HCT116 (cell line): ENCODE results near the gene OR9Q2. TPM values are rescaled to one million over a fixed set of nuclear protein-coding genes. Genes with fewer than 3 reads are reported as not detected.

Experiments
- ATAC-seq: fragments of 200-7000 bp; cut with Tn5 transposase; 2 replicates; pipeline ENCODE4 v1.9.1; 2020; ENCODE audit warnings: mild to moderate bottlenecking, moderate library complexity
- BruUV-seq: library from RNA; stranded (reverse); fragments of 400-500 nt; replicated peaks from 2 replicates; lab custom pipeline; 2021; lab: Mats Ljungman, UMichigan
- CTCF ChIA-PET: fragments of 300-600 bp; sonication (Branson Sonifier 250); formaldehyde crosslinking; loops from one replicate; lab custom pipeline; 2021; ENCODE audit warnings: antibody characterized with exemption; lab: Charles Lee
- POLR2A ChIA-PET: fragments of 300-600, 350-600 bp; sonication (Branson Sonifier 250); formaldehyde crosslinking; loops from one replicate; lab custom pipeline; 2021; ENCODE audit warnings: antibody characterized with exemption; lab: Charles Lee
- RAD21 ChIA-PET, 2 experiments: fragments of 300-600 bp; sonication (Branson Sonifier 250); formaldehyde crosslinking; loops; one replicate each; lab custom pipeline; 2023; ENCODE audit warnings: low total read pairs in 2 of 2; ENCODE audit not compliant: uncharacterized antibody in 2 of 2, unreplicated experiment in 2 of 2, low non-redundant PET in 1 of 2; lab: Charles Lee
- DNase-seq: peaks from one replicate; pipeline ENCODE4 v3.0.0-alpha.2; 2010; ENCODE audit warnings: low read depth, low spot score
- H2AFZ ChIP-seq: fragments of 200-600 bp; shearing (Covaris generic), sonication (generic); 2 replicates; pipeline ENCODE4 v1.6.1; 2017; ENCODE audit warnings: low read depth, mixed run types, mixed read lengths, antibody characterized with exemption, low read length; ENCODE audit not compliant: poor library complexity, severe bottlenecking
- H3K27ac ChIP-seq: 2 replicates; pipeline ENCODE4 v1.5.1; 2012; ENCODE audit warnings: low read depth, low read length
- H3K27me3 ChIP-seq: fragments of 200-600 bp; sonication (generic); 2 replicates; pipeline ENCODE4 v1.6.1; 2016; ENCODE audit warnings: mixed run types, low read length, mixed read lengths; ENCODE audit not compliant: insufficient read depth
- H3K36me3 ChIP-seq, 2 experiments: fragments of 200-500 bp in 1 of 2; fragments of 200-600 bp in 1 of 2; sonication (Bioruptor generic) in 1 of 2; sonication (generic) in 1 of 2; 2 replicates each; pipeline versions ENCODE4 v1.5.1 to v1.6.1; 2014 to 2016; ENCODE audit warnings: low read length in 2 of 2, inconsistent platforms in 1 of 2, mixed read lengths in 1 of 2, mixed run types in 1 of 2; ENCODE audit not compliant: insufficient read depth in 2 of 2, control insufficient read depth in 1 of 2
- H3K4me1 ChIP-seq, 2 experiments: fragments of 200-600 bp in 1 of 2; sonication (generic) in 1 of 2; 2 replicates each; pipeline versions ENCODE4 v1.5.1 to v1.6.1; 2012 to 2017; ENCODE audit warnings: low read length in 2 of 2, inconsistent platforms in 1 of 2, mild to moderate bottlenecking in 1 of 2, mixed read lengths in 1 of 2, mixed run types in 1 of 2, moderate library complexity in 1 of 2; ENCODE audit not compliant: insufficient read depth in 2 of 2, control insufficient read depth in 1 of 2
- H3K4me2 ChIP-seq: fragments of 200-600 bp; sonication (generic); 2 replicates; pipeline ENCODE4 v1.6.1; 2017; ENCODE audit warnings: mixed run types, low read length, mixed read lengths
- H3K4me3 ChIP-seq, 2 experiments: fragments of 200-600 bp in 1 of 2; sonication (generic) in 1 of 2; replicated peaks in 1 of 2; 2 replicates each; pipeline ENCODE4 v1.5.1; 2011 to 2016; ENCODE audit warnings: low read length in 2 of 2, control low read depth in 1 of 2, low read depth in 1 of 2, mild to moderate bottlenecking in 1 of 2, mixed read lengths in 1 of 2, mixed run types in 1 of 2
- H3K79me2 ChIP-seq: fragments of 200-600 bp; sonication (generic); 2 replicates; pipeline ENCODE4 v1.6.1; 2017; ENCODE audit warnings: mild to moderate bottlenecking, mixed run types, low read length, moderate library complexity, mixed read lengths; ENCODE audit not compliant: insufficient read depth
- H3K9ac ChIP-seq: fragments of 200-600 bp; sonication (generic); 2 replicates; pipeline ENCODE4 v1.6.1; 2016; ENCODE audit warnings: low read length, mixed read lengths
- H3K9me2 ChIP-seq: fragments of 200-600 bp; sonication (generic), shearing (Covaris generic); 2 replicates; pipeline ENCODE4 v1.6.1; 2017; ENCODE audit warnings: mixed run types, mild to moderate bottlenecking, moderate library complexity; ENCODE audit not compliant: insufficient read depth
- H3K9me3 ChIP-seq, 2 experiments: fragments of 200-500 bp in 1 of 2; fragments of 200-600 bp in 1 of 2; sonication (Bioruptor generic) in 1 of 2; sonication (generic) in 1 of 2; 2 replicates each; pipeline ENCODE4 v1.6.1; 2014 to 2017; ENCODE audit warnings: low read length in 2 of 2, mixed read lengths in 2 of 2, inconsistent platforms in 1 of 2, low read depth in 1 of 2, mild to moderate bottlenecking in 1 of 2, mixed run types in 1 of 2, moderate library complexity in 1 of 2; ENCODE audit not compliant: control insufficient read depth in 1 of 2, insufficient read depth in 1 of 2
- H4K20me1 ChIP-seq: fragments of 200-600 bp; sonication (generic), shearing (Covaris generic); 2 replicates; pipeline ENCODE4 v1.6.1; 2017; ENCODE audit warnings: mixed run types, mild to moderate bottlenecking, moderate library complexity; ENCODE audit not compliant: insufficient read depth
- EZH2 ChIP-seq: fragments of 200-600 bp; sonication (generic); IDR thresholded peaks from 2 replicates; pipeline ENCODE4 v1.6.1; 2017; ENCODE audit warnings: antibody characterized with exemption, mixed run types
- POLR2AphosphoS5 ChIP-seq: IDR thresholded peaks from 2 replicates; pipeline ENCODE4 v1.6.1; 2011; ENCODE audit warnings: mild to moderate bottlenecking, low read depth, low read length, moderate library complexity
- RAD21 ChIP-seq: IDR thresholded peaks from 2 replicates; pipeline ENCODE4 v1.6.1; 2012; ENCODE audit warnings: low read depth, mild to moderate bottlenecking
- SIN3A ChIP-seq: IDR thresholded peaks from 2 replicates; pipeline ENCODE4 v1.6.1; 2012; ENCODE audit warnings: low read depth
- SP1 ChIP-seq: IDR thresholded peaks from 2 replicates; pipeline ENCODE4 v1.6.1; 2012; ENCODE audit warnings: low read depth
- TCF7L2 ChIP-seq: IDR thresholded peaks from 2 replicates; pipeline ENCODE4 v1.7.0; 2011; ENCODE audit warnings: borderline replicate concordance, inconsistent platforms; ENCODE audit not compliant: insufficient read depth, insufficient read length; ENCODE audit errors: extremely low read depth
- YY1 ChIP-seq: IDR thresholded peaks from 2 replicates; pipeline ENCODE4 v1.6.1; 2011; ENCODE audit warnings: low read length, low read depth, moderate library complexity, mild to moderate bottlenecking; ENCODE audit not compliant: insufficient replicate concordance; ENCODE audit errors: extremely low read depth
- ZNF274 ChIP-seq: fragments of 200-500 bp; sonication (Bioruptor generic); IDR thresholded peaks from 2 replicates; pipeline ENCODE4 v1.6.1; 2014; ENCODE audit warnings: mild to moderate bottlenecking, low read depth, low read length, inconsistent platforms
- intact Hi-C: fragments of 100-400 bp; cut with micrococcal nuclease; formaldehyde crosslinking; loops from 2 replicates; pipeline ENCODE4 v1.10.0; 2022
- total RNA-seq: library from RNA; stranded (reverse); gene quantifications from one replicate; pipeline ENCODE4 v1.2.1, GENCODE V29; 2021; ENCODE audit not compliant: unreplicated experiment
- TF ChIP-seq, protein P1 (sequence below): IDR thresholded peaks from 2 replicates; pipeline ENCODE4 v1.6.1; 2011; ENCODE audit warnings: mild to moderate bottlenecking, low read length, moderate library complexity; ENCODE audit not compliant: insufficient replicate concordance; ENCODE audit errors: extremely low read depth
- TF ChIP-seq, protein P2 (sequence below): IDR thresholded peaks from 2 replicates; pipeline ENCODE4 v1.6.1; 2012
- TF ChIP-seq, protein P3 (sequence below), 3 experiments: fragments of 200-600 bp in 1 of 3; sonication (generic) in 1 of 3; IDR thresholded peaks in 2 of 3; conservative IDR thresholded peaks in 1 of 3; 2 replicates each; pipeline ENCODE4 v1.5.1; 2012 to 2017; ENCODE audit warnings: low read depth in 2 of 3, low read length in 2 of 3, antibody characterized with exemption in 1 of 3, borderline replicate concordance in 1 of 3, control low read depth in 1 of 3, mild to moderate bottlenecking in 1 of 3, mixed read lengths in 1 of 3, mixed run types in 1 of 3, moderate library complexity in 1 of 3; ENCODE audit not compliant: insufficient read depth in 1 of 3

Gene OR9Q2
- total RNA-seq, 1 experiment from 2014 or later = not detected

DNA sequence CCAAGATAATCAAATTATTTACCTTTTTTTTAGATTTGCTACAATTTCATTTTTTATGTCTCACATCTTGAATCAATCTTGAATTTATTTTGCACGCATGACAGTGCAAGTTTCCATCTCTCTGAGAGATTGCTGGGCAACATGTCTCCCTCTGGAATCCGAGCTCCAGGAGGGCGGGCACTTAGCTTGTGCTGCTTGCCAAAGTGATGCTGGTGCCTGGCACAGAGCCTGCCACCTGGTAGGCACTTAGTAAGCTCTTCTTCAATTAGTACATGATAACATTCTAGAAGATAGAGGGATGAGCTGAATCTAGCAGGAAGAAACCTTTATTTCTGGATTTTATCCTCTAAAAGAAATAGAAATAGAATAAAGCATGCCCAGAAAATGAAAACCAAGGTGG is 36.1 kb upstream of the OR9Q2 start:
- no peak overlapping the region for H3K27ac ChIP-seq
- peaks cover 5% of the 10 kb centered on the region for H3K27me3 ChIP-seq
- no peak for TF ChIP-seq SP1
- no peak for TF ChIP-seq POLR2AphosphoS5
- TF ChIP-seq SIN3A = no peak
- no peak for TF ChIP-seq RAD21
- no peak for TF ChIP-seq EZH2
- TF ChIP-seq, all 23 proteins: peak for 0
- no TSS peak for BruUV-seq
- no peaks in the 10 kb centered on the region for H3K36me3 ChIP-seq
- no peak for DNase-seq
- ATAC-seq = no peak
- no peak overlapping the region for H3K9ac ChIP-seq
- no peaks in the 10 kb centered on the region for H4K20me1 ChIP-seq
- intact Hi-C loops = no loop called here
- H3K9me3 ChIP-seq = no peaks in the 10 kb centered on the region
- RAD21 ChIA-PET = no interaction called here
- no peaks in the 10 kb centered on the region for H3K79me2 ChIP-seq
- H3K9me2 ChIP-seq = no peaks in the 10 kb centered on the region
- no peak overlapping the region for H3K4me2 ChIP-seq
- H3K4me3 ChIP-seq = no peak overlapping the region
- no peaks in the 10 kb centered on the region for H3K4me1 ChIP-seq
- no peak overlapping the region for H2AFZ ChIP-seq
- CTCF ChIA-PET = no interaction called here
- POLR2A ChIA-PET = no interaction called here

DNA sequence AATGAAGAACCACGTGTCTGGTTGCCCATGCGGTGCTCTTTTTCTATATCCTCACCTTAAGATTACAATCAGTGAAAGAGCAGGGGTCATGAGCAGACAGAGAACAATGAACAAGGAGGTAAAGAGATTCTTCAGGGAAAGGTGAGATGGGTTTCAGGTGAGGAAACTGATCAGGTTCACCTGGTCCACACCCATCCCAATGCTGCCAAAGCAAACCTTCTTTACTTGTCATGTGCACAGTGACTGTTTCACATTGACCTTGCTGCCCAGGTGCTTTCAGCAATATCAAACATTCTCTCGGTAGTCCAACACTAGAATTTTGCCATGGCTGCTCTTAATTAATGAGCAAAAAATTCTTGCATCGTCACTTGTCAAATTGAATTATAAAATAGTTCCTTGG is 24.5 kb upstream of the OR9Q2 start:
- Histone ChIP-seq H3K4me1 (no peaks in the 10 kb centered on the region), H3K9me2 (no peaks in the 10 kb centered on the region), H3K4me3 (no peak overlapping the region), H3K4me2 (no peak overlapping the region), H3K36me3 (no peaks in the 10 kb centered on the region), H3K27ac (no peak overlapping the region), H4K20me1 (no peaks in the 10 kb centered on the region), H3K79me2 (no peaks in the 10 kb centered on the region), H3K27me3 (peaks cover under 1% of the 10 kb centered on the region; the same call in 1 of the 2 replicates), H2AFZ (no peak overlapping the region), H3K9ac (no peak overlapping the region), H3K9me3 (no peaks in the 10 kb centered on the region)
- ChIA-PET CTCF (no interaction called here), RAD21 (no interaction called here), POLR2A (no interaction called here)
- TF ChIP-seq YY1 (no peak), TCF7L2 (no peak), ZNF274 (no peak), POLR2AphosphoS5 (no peak)
- TF ChIP-seq, protein P1, sequence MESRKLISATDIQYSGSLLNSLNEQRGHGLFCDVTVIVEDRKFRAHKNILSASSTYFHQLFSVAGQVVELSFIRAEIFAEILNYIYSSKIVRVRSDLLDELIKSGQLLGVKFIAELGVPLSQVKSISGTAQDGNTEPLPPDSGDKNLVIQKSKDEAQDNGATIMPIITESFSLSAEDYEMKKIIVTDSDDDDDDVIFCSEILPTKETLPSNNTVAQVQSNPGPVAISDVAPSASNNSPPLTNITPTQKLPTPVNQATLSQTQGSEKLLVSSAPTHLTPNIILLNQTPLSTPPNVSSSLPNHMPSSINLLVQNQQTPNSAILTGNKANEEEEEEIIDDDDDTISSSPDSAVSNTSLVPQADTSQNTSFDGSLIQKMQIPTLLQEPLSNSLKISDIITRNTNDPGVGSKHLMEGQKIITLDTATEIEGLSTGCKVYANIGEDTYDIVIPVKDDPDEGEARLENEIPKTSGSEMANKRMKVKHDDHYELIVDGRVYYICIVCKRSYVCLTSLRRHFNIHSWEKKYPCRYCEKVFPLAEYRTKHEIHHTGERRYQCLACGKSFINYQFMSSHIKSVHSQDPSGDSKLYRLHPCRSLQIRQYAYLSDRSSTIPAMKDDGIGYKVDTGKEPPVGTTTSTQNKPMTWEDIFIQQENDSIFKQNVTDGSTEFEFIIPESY = no peak
- TF ChIP-seq, protein P2, sequence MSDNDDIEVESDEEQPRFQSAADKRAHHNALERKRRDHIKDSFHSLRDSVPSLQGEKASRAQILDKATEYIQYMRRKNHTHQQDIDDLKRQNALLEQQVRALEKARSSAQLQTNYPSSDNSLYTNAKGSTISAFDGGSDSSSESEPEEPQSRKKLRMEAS = no peak
- TF ChIP-seq, protein P3, sequence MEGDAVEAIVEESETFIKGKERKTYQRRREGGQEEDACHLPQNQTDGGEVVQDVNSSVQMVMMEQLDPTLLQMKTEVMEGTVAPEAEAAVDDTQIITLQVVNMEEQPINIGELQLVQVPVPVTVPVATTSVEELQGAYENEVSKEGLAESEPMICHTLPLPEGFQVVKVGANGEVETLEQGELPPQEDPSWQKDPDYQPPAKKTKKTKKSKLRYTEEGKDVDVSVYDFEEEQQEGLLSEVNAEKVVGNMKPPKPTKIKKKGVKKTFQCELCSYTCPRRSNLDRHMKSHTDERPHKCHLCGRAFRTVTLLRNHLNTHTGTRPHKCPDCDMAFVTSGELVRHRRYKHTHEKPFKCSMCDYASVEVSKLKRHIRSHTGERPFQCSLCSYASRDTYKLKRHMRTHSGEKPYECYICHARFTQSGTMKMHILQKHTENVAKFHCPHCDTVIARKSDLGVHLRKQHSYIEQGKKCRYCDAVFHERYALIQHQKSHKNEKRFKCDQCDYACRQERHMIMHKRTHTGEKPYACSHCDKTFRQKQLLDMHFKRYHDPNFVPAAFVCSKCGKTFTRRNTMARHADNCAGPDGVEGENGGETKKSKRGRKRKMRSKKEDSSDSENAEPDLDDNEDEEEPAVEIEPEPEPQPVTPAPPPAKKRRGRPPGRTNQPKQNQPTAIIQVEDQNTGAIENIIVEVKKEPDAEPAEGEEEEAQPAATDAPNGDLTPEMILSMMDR (IDR thresholded peaks at IDR 0.05 in 2 of 3, conservative IDR thresholded peaks at IDR 0.05 in 1 of 3; ENCODE audit: borderline replicate concordance in 1 of 3, insufficient read depth in 1 of 3, low read depth in 2 of 3, low read length in 2 of 3) = no peak
- DNase-seq (no peak), ATAC-seq (no peak)
- intact Hi-C loops = no loop called here
- BruUV-seq = no TSS peak
